GM12801 (cell line): ENCODE results near the gene ZIC1.

Source experiments
- TF ChIP-seq, protein P1 (sequence below): IDR thresholded peaks from one replicate; pipeline ENCODE4 v1.5.1; 2011; ENCODE audit warnings: control low read depth; ENCODE audit not compliant: insufficient read length; ENCODE audit errors: extremely low read depth

ZIC1 gene

DNA sequence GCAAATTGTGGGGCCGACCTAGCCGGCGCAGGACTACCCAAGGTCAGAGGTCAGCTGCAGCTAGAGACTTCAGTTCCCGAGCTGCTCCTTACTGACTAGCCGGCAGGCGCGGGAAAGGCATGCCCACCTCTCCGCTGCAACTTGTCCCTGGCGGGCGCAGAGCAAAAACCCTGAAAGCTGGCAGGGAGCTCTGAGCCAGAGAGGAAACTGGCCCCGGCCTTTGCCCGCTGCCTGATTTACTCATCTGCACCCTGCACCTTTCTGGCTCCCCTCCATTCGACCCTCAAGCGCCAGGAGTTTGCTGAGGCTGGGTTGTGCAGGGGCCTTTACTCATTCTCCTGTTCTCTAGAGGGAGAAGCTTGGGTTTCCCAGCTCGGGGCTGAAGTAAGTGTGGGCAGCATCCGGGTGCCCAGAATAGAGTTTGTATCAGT lies 4.3 kb upstream of the ZIC1 start:
- TF ChIP-seq, protein P1, sequence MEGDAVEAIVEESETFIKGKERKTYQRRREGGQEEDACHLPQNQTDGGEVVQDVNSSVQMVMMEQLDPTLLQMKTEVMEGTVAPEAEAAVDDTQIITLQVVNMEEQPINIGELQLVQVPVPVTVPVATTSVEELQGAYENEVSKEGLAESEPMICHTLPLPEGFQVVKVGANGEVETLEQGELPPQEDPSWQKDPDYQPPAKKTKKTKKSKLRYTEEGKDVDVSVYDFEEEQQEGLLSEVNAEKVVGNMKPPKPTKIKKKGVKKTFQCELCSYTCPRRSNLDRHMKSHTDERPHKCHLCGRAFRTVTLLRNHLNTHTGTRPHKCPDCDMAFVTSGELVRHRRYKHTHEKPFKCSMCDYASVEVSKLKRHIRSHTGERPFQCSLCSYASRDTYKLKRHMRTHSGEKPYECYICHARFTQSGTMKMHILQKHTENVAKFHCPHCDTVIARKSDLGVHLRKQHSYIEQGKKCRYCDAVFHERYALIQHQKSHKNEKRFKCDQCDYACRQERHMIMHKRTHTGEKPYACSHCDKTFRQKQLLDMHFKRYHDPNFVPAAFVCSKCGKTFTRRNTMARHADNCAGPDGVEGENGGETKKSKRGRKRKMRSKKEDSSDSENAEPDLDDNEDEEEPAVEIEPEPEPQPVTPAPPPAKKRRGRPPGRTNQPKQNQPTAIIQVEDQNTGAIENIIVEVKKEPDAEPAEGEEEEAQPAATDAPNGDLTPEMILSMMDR: no peak

DNA sequence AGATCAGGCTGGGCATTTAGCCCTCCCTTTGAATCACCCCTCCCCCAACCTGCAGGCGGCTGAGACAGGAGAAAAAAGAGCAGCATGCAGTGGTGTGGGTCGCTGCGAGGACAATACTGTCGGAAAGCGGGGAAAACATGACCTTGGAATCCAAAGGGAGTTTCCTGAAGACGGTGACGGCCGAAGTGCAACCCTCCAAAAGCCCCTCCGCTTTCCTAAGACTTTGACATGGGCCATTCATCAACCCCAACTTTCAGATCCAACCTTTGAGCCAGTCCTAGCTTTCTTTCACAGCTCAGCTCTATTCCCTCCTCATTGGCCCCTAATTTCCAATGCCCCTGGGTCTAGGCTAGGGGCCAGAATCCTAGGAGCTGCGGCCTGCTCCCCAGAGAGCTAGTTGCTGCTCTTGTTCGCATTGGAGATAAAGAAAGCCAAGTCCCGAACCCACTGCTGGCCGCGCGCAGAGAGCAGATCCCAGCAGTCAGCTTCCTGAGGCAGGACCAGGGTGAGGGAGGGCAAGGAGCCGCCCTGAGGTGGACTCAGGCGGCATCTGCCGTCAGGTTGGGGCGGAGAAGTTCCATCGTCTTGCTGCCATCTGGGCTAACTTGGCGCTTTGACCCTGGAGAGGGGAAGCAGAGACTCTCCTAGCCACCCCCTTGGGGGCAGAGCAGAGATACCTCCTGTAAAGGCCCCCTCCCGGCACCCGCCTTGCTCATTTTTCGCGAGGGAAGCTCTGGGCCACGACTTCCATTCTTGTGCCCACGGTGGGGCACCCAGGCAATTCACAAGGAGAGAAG lies 3.7 kb upstream of the ZIC1 start:
- TF ChIP-seq, protein P1: no peak

DNA sequence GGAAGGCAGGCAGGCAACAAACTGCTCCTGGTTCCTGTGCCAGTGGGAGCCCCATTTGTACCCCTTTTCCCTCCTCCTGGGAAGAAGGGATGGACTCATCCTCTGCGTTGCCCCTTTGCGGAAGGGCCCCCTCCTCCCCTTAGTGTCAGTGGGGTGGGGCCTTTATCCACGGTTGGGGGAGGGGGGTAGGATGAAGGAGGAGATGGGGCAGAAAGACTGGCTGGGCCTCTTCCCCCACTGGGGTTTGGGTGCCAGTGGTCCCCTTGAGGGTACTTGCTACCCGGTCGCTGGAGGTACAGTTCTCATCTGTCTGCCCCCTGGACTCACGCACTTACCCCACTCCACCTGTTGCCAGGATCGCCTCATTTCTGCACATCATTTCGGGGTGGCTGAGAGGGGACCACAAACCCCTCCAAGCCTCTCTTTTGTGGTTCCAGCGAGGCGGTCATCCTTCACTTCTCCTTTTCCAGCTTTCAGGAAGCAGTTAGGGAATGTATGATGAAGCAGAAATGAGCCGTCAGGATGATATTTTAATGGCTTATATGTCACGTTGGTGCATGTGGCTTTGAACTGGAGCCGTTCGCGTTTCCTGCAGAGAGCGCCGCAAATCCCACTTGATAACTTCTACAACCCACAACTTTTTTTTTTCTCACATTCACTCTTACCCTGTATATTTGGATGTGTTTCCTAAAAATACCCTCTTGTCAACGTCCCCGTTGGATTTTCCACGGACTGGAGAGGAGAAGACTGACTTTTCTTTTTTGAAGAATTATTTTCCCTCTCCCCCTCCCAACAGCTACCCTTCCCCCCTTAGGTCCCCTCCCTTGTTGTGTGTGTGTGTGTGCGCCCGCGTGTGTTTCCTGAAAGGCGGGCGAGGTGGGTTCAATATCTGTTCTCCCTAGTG lies 2.9 kb upstream of the ZIC1 start, which contains the start of gene ZIC4:
Gene ZIC4 (minus strand): TSS at position 516 of the 904 bp plus-strand sequence. CDS start 3,746 bp downstream, outside the sequence.
- TF ChIP-seq, protein P1: no peak

DNA sequence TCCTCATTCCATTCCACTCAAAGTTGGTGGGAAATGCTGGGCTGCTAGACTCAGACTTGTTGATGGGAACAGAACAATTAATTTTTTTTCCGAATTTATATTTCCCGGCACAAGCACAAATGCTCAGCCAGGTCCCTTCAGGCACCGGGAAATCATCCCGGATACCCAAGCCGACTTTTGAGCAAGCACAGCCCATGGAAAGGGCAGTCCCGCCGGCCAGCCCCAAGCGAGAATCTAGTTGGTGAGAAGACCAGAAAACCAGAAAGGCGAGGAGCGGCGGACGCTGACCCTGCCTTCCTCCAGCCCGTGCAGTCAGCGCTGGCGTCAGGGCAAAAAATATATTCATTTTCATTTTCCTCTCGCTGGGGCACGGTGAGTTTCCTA lies 2.1 kb upstream of the ZIC1 start:
- TF ChIP-seq, protein P1: no peak

DNA sequence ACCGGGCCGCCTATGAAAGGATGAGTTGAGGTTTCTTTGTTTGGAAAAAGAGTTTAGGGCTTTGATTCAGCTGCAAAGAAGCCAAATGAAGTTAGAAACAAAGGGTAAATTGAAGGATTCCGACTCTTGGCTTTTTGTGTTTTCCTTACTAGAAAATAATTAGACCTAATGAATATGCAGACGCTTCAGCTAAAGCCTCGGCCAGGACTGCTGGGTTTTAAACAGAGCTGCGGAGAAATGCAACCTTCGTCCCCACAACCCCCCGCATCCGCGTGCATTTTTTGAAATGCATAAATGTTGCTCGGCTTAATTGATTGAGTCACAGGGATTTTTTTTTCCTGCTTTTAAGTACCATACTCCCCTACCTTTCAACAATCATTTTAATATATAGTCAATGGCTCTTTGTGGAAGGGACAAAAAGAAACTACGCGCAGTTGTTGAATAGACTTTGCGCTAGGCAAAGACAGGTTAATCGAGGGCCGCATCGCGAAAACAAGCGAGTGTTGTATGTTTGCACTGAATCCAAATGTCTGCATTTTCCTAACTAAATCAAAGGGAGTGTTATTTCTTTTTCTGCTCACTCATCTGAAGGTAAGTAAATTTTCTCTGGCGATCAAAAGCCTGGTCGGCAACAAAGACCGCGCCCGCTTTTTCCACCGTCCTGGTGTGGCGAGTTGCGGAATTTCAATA lies 1.5 kb upstream of the ZIC1 start:
- TF ChIP-seq, protein P1: no peak

DNA sequence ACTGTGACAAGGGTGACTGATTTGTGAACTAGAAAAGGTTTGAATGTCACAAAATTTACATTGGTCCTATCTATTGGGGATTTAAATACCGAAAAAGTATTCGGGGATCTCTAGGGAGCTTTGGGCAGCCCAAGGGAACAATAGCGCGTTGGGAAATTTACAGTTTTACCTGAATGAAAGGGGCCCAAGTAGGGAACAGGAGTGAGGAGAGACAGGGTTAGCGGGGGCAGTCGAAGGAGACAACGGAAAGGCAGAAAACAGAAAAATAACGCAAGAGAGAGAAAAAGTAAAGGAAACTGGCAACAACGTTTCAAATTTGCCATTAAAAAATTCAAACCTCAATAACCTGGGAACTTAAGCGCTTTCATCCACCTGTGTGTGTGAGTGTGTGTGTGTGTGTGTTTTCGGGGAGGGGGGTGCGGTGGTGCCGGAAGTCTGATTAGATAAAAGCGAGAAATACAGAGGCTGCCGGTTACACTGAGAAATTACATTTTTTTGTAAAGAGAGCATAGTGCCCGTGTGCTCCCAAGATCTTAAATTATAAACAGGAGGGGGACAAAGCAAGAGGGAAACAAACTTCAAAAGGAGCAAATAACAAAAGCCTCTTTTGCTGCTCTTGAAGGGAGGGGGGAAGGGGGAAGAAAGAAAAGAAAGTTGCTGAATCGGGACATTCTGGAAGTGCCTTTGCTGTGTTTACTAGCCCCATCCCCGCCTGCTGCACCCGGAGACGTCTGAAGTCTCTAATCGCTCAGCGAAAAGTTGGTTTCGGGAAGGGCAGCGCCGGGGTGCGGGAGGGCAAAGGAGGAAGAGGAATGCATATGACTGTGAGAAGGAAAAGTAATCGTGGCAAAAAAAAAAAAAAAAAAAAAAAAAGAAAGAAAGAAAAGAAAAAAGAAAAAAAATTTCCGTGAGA lies 721 bp upstream of the ZIC1 start:
- TF ChIP-seq, protein P1: no peak
